ENCODE data around the gene FUZ.

DNA sequence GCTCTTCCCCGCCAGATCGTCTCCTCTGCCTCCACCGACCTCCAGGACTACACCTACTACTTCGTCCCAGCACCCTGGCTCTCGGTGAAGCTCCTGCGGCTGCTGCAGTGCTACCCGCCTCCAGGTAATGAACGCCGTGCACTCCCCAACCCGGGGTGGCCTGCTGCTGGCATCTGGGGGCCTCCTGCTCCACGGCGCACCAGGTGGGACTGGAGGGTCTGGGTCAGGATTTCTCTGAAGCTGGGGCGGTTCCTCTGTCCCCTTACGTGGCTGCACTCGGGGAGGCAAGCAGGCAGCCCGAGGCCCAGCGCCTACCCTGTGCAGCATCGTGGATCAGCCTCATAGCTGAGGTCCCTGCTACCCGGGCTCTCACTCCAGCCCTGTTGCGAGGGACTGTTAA, 17.5 kb downstream of the FUZ start:
- TF ChIP-seq, protein P1, sequence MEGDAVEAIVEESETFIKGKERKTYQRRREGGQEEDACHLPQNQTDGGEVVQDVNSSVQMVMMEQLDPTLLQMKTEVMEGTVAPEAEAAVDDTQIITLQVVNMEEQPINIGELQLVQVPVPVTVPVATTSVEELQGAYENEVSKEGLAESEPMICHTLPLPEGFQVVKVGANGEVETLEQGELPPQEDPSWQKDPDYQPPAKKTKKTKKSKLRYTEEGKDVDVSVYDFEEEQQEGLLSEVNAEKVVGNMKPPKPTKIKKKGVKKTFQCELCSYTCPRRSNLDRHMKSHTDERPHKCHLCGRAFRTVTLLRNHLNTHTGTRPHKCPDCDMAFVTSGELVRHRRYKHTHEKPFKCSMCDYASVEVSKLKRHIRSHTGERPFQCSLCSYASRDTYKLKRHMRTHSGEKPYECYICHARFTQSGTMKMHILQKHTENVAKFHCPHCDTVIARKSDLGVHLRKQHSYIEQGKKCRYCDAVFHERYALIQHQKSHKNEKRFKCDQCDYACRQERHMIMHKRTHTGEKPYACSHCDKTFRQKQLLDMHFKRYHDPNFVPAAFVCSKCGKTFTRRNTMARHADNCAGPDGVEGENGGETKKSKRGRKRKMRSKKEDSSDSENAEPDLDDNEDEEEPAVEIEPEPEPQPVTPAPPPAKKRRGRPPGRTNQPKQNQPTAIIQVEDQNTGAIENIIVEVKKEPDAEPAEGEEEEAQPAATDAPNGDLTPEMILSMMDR (IDR thresholded peaks at IDR 0.05), result no peak
- TF ChIP-seq POLR2A (IDR thresholded peaks at IDR 0.05), result no peak

All from upper lobe of left lung (tissue), 4 donors.